GM21825 (cell line): ENCODE data around the gene NKD2.
"Not testable (repeated sequence)": the region's sequence is repeated elsewhere in the genome, so short reads cannot be mapped to it uniquely, and the experiment has no call there.

ENCODE experiments used
- ATAC-seq: cut with Tn5 transposase; IDR thresholded peaks from one replicate; pipeline ENCODE4 v1.9.1; 2021; ENCODE audit warnings: mild to moderate bottlenecking, moderate library complexity; ENCODE audit not compliant: unreplicated experiment

Gene NKD2

GRCh38 chr5:999724-1000123 lies 8.9 kb upstream of the NKD2 start:
- ATAC-seq, result no peak

- ATAC-seq, result no peak
Measured at GRCh38 chr5:1000329-1000728, 8.3 kb upstream of the NKD2 start.

GRCh38 chr5:1000831-1001230 lies 7.8 kb upstream of the NKD2 start:
- not testable (repeated sequence) for ATAC-seq

- ATAC-seq, result no peak
Measured at GRCh38 chr5:1001406-1002270, 7.0 kb upstream of the NKD2 start.

GRCh38 chr5:1002271-1002546 lies 6.4 kb upstream of the NKD2 start:
- no peak for ATAC-seq

- ATAC-seq, result no peak
Measured at GRCh38 chr5:1002836-1003235, 5.8 kb upstream of the NKD2 start.

- ATAC-seq, result no peak
Measured at GRCh38 chr5:1003296-1003937, 5.2 kb upstream of the NKD2 start.

- ATAC-seq, result no peak
Measured at GRCh38 chr5:1004461-1005248, 3.9 kb upstream of the NKD2 start.

- no peak for ATAC-seq
Measured at GRCh38 chr5:1005249-1005851, 3.3 kb upstream of the NKD2 start.

GRCh38 chr5:1005904-1006655 lies 2.5 kb upstream of the NKD2 start:
- ATAC-seq, result no peak

- no peak for ATAC-seq
Measured at GRCh38 chr5:1006656-1007071, 1.9 kb upstream of the NKD2 start.

- no peak for ATAC-seq
Measured at GRCh38 chr5:1007221-1007680, 1.4 kb upstream of the NKD2 start.

GRCh38 chr5:1007681-1008450 lies 736 bp upstream of the NKD2 start:
- ATAC-seq, result no peak

- no peak for ATAC-seq
Measured at GRCh38 chr5:1009359-1010180, 968 bp downstream of the NKD2 start.

- no peak for ATAC-seq
Measured at GRCh38 chr5:1010181-1010510, 1.5 kb downstream of the NKD2 start.

GRCh38 chr5:1010641-1011046 lies 2.0 kb downstream of the NKD2 start:
- ATAC-seq, result no peak

- ATAC-seq, result no peak
Measured at GRCh38 chr5:1011226-1011631, 2.6 kb downstream of the NKD2 start.

GRCh38 chr5:1011741-1012312 lies 3.2 kb downstream of the NKD2 start:
- ATAC-seq, result no peak
